HG03521 (cell line): ENCODE results near the gene ATP9A.

Experiments used
- ATAC-seq: cut with Tn5 transposase; IDR thresholded peaks from one replicate; pipeline ENCODE4 v1.9.1; 2021; ENCODE audit warnings: mild to moderate bottlenecking, moderate library complexity; ENCODE audit not compliant: unreplicated experiment

Gene ATP9A

GRCh38 chr20:51631953-51632352 lies 136.2 kb downstream of the ATP9A start:
- ATAC-seq = no peak

GRCh38 chr20:51631011-51631950 lies 136.9 kb downstream of the ATP9A start:
- ATAC-seq = no peak

GRCh38 chr20:51629399-51630058 lies 138.7 kb downstream of the ATP9A start:
- ATAC-seq = no peak

- no peak for ATAC-seq
Measured at GRCh38 chr20:51628533-51629398, 139.4 kb downstream of the ATP9A start.

- ATAC-seq = no peak
Measured at GRCh38 chr20:51627586-51627985, 140.6 kb downstream of the ATP9A start.

- no peak for ATAC-seq
Measured at GRCh38 chr20:51625105-51625504, 143.1 kb downstream of the ATP9A start.

GRCh38 chr20:51624157-51624731 lies 143.9 kb downstream of the ATP9A start:
- no peak for ATAC-seq

- no peak for ATAC-seq
Measured at GRCh38 chr20:51623255-51623654, 144.9 kb downstream of the ATP9A start.

- no peak for ATAC-seq
Measured at GRCh38 chr20:51622004-51622874, 146.0 kb downstream of the ATP9A start.

- no peak for ATAC-seq
Measured at GRCh38 chr20:51620432-51620831, 147.8 kb downstream of the ATP9A start.

- no peak for ATAC-seq
Measured at GRCh38 chr20:51616060-51616459, 152.1 kb downstream of the ATP9A start.

GRCh38 chr20:51614687-51615086 lies 153.5 kb downstream of the ATP9A start:
- no peak for ATAC-seq

GRCh38 chr20:51613580-51613979 lies 154.6 kb downstream of the ATP9A start:
- ATAC-seq = no peak

- no peak for ATAC-seq
Measured at GRCh38 chr20:51612896-51613295, 155.3 kb downstream of the ATP9A start.

GRCh38 chr20:51611625-51611890 lies 156.6 kb downstream of the ATP9A start:
- ATAC-seq = no peak

GRCh38 chr20:51610761-51611624 lies 157.2 kb downstream of the ATP9A start:
- ATAC-seq = no peak

- ATAC-seq = no peak
Measured at GRCh38 chr20:51610111-51610510, 158.1 kb downstream of the ATP9A start.

- no peak for ATAC-seq
Measured at GRCh38 chr20:51609251-51609650, 158.9 kb downstream of the ATP9A start.

GRCh38 chr20:51608061-51608460 lies 160.1 kb downstream of the ATP9A start:
- ATAC-seq = no peak
